Effector memory CD8-positive, alpha-beta T cell (primary cell): Measurements from ENCODE around the gene ARPP21.

ENCODE experiments used
- ATAC-seq: fragments of 150-1000 bp; cut with Tn5 transposase; replicated peaks from 2 replicates; pipeline ENCODE4 v1.10.0; 2021; ENCODE audit warnings: mild to moderate bottlenecking, moderate library complexity
- DNase-seq, 3 experiments: peaks; one replicate each; pipeline ENCODE4 v3.0.0; 2021
- H3K27ac Mint-ChIP-seq, 2 donors: one replicate each; pipeline ENCODE4 v1.8.0; 2022; ENCODE audit warnings: mild to moderate bottlenecking in 2 of 2, mixed read lengths in 2 of 2, moderate library complexity in 2 of 2
- H3K27me3 Mint-ChIP-seq, 2 donors: one replicate each; pipeline ENCODE4 v1.8.0; 2022; ENCODE audit warnings: mixed read lengths in 2 of 2
- H3K36me3 Mint-ChIP-seq: one replicate; pipeline ENCODE4 v1.8.0; 2022; ENCODE audit warnings: mild to moderate bottlenecking, moderate library complexity, mixed read lengths; ENCODE audit not compliant: insufficient read depth
- H3K4me1 Mint-ChIP-seq, 2 donors: one replicate each; pipeline ENCODE4 v1.8.0; 2022; ENCODE audit warnings: low read depth in 2 of 2, mixed read lengths in 2 of 2
- H3K4me3 Mint-ChIP-seq, 2 donors: one replicate each; pipeline ENCODE4 v1.8.0; 2022; ENCODE audit warnings: mild to moderate bottlenecking in 2 of 2, mixed read lengths in 2 of 2, moderate library complexity in 2 of 2
- H3K9me3 Mint-ChIP-seq, 2 donors: one replicate each; pipeline ENCODE4 v1.8.0; 2022; ENCODE audit warnings: mixed read lengths in 2 of 2

Gene ARPP21

DNA sequence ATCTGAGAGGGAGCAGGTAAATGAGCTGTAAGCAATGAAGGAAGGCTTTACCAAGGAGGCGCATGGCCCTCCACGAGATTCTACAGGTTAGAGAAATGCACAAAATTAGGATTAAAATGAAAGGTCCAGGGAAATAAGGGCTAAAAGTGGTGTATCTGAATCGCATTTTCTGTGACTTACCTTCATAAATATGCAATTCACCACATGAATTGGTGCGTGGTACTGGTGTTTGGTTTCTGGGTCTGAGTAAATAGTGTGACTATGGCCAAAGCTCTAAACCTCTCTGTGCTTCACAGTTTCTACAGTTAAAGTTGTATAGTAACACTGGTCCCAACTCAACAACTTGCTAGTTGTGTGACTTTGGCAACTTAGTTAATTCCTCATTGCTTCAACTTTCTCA, 8.1 kb downstream of the ARPP21 start:
- Mint-ChIP-seq H3K4me1 (no peaks in the 10 kb centered on the region), H3K36me3 (no peaks in the 10 kb centered on the region), H3K9me3 (peaks cover 4 to 6% of the 10 kb centered on the region in 2 donors), H3K4me3 (no peak overlapping the region), H3K27me3 (no peaks in the 10 kb centered on the region), H3K27ac (no peak overlapping the region)
- ATAC-seq (no peak), DNase-seq (no peak)

GRCh38 chr3:35648347-35648746, 9.0 kb downstream of the ARPP21 start:
- no peak overlapping the region for H3K4me3 Mint-ChIP-seq
- H3K27ac Mint-ChIP-seq: no peak overlapping the region
- DNase-seq: no peak
- H3K4me1 Mint-ChIP-seq: no peaks in the 10 kb centered on the region
- H3K36me3 Mint-ChIP-seq: no peaks in the 10 kb centered on the region
- ATAC-seq: no peak
- H3K9me3 Mint-ChIP-seq: peaks cover 4 to 6% of the 10 kb centered on the region in 2 donors
- H3K27me3 Mint-ChIP-seq: no peaks in the 10 kb centered on the region

- H3K4me1 Mint-ChIP-seq: no peaks in the 10 kb centered on the region
- ATAC-seq (no peak), DNase-seq (no peak)
- no peak overlapping the region for H3K4me3 Mint-ChIP-seq
- no peaks in the 10 kb centered on the region for H3K27me3 Mint-ChIP-seq
- no peak overlapping the region for H3K27ac Mint-ChIP-seq
- peaks cover 4 to 6% of the 10 kb centered on the region in 2 donors for H3K9me3 Mint-ChIP-seq
- no peaks in the 10 kb centered on the region for H3K36me3 Mint-ChIP-seq
Measured at GRCh38 chr3:35649405-35649804, 10.1 kb downstream of the ARPP21 start.

DNA sequence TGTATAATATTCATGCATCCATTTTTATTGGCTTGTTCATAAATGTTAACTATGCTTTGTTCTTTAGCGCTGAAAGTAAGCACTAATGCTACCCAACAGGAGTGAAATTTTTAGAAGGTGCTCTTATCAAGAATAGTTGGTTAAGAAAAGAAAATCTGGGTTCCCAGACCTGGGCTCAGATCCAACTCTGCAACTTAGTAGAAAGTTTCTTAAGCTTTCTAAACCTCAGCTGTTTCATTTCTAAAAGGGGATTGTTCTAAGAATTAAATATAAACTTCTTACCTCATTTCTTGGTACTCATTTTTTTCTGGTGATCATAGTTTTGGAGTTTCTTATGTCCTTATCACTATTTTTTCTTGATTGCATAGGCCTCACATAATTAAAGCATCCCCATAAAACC, 12.1 kb downstream of the ARPP21 start:
- no peak overlapping the region for H3K27ac Mint-ChIP-seq
- ATAC-seq: no peak
- no peak overlapping the region for H3K4me3 Mint-ChIP-seq
- no peaks in the 10 kb centered on the region for H3K27me3 Mint-ChIP-seq
- DNase-seq: no peak
- no peaks in the 10 kb centered on the region for H3K36me3 Mint-ChIP-seq
- H3K9me3 Mint-ChIP-seq: peaks cover 4 to 6% of the 10 kb centered on the region in 2 donors
- H3K4me1 Mint-ChIP-seq: no peaks in the 10 kb centered on the region

DNA sequence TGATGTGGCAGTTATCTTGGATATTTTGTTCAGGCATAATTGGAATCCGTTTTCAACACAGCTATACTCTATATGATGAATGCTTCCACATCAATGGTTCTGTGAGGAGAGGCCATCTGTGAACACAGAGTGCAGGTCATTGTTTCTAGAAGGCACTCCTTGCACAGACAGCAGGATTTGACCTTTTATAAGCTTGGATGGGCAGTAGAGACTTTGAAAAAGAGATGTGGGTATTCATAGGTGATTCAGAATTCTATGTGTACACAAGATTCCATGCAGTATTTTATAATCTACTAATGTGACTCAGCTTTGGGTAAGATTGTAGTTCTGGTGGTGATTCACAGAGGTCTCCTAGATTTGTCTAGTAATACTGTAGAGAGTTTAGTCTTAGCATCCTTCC, 12.5 kb downstream of the ARPP21 start:
- Mint-ChIP-seq H3K4me3 (no peak overlapping the region), H3K27ac (no peak overlapping the region), H3K36me3 (no peaks in the 10 kb centered on the region), H3K9me3 (peaks cover 4 to 6% of the 10 kb centered on the region in 2 donors), H3K27me3 (no peaks in the 10 kb centered on the region), H3K4me1 (no peaks in the 10 kb centered on the region)
- ATAC-seq (no peak), DNase-seq (no peak)

DNA sequence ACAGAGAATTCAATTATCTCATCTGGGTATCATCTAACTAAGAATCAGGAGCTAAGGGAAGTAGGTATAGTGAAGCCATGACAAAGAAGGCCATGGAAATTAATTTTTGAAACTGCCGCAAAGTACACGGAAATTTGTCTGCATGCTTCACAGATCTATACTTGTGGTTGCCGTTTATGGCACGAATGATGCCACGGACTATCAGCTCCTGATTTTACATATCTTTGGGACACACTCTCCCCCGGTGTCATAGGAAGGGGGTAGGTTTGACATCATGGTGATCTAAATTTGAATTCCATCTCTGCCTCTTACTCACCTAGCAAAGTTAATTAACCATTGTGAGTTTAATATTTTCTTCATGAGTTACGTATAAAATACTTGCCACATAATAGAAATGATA, 14.0 kb downstream of the ARPP21 start:
- Mint-ChIP-seq H3K27me3 (no peaks in the 10 kb centered on the region), H3K36me3 (no peaks in the 10 kb centered on the region), H3K4me1 (no peaks in the 10 kb centered on the region), H3K9me3 (peaks cover 7 to 9% of the 10 kb centered on the region in 2 donors), H3K4me3 (no peak overlapping the region), H3K27ac (no peak overlapping the region)
- DNase-seq (no peak), ATAC-seq (no peak)

GRCh38 chr3:35654476-35654875, 15.2 kb downstream of the ARPP21 start:
- no peaks in the 10 kb centered on the region for H3K4me1 Mint-ChIP-seq
- H3K9me3 Mint-ChIP-seq: peaks cover 8 to 14% of the 10 kb centered on the region in 2 donors
- no peak for ATAC-seq
- no peaks in the 10 kb centered on the region for H3K27me3 Mint-ChIP-seq
- no peak overlapping the region for H3K4me3 Mint-ChIP-seq
- no peaks in the 10 kb centered on the region for H3K36me3 Mint-ChIP-seq
- no peak overlapping the region for H3K27ac Mint-ChIP-seq
- DNase-seq: no peak

DNA sequence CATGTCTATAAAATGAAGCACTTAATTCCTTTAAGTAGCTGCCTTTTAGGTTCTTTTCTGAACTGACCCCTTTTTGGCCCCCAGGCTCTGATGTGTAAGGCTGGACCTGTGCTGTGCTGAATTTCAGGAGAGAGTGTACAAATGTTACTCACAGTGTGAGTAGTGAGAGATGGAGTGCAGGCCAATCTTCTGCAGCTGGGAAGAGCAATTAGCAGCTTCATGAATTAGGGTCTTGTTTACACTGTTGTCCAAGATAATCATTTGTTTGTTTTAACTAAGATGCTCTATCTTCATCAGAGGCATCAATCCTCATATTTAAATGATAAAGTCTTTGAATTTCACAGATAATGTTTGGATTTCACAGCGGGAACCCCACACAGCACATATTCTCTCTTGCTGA, 19.4 kb downstream of the ARPP21 start:
- Mint-ChIP-seq H3K36me3 (no peaks in the 10 kb centered on the region), H3K4me1 (no peaks in the 10 kb centered on the region), H3K27ac (no peak overlapping the region), H3K27me3 (no peaks in the 10 kb centered on the region), H3K4me3 (no peak overlapping the region), H3K9me3 (peaks cover 8 to 19% of the 10 kb centered on the region in 2 donors)
- ATAC-seq: no peak
- DNase-seq: no peak

DNA sequence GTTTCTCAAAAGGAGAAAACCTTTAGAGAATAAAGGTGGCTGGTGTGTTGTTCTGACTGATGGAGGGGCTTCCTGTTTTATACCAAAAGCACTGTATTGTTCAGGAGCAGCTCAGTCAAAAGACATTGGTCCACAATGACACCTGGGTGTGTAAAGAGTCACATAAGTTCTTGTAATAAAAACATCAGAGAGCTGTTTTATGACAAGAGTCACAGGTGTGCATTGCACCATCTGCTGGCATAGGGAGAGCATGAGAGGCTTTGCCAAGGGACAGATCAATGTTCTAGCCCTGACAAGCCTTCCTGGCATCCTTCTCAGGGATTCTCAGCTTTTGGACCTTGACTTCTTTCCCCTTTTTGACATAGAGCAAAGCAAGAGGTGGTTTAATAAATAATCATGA, 20.4 kb downstream of the ARPP21 start:
- peaks cover 8 to 19% of the 10 kb centered on the region in 2 donors for H3K9me3 Mint-ChIP-seq
- H3K36me3 Mint-ChIP-seq: no peaks in the 10 kb centered on the region
- ATAC-seq (no peak), DNase-seq (no peak)
- no peak overlapping the region for H3K4me3 Mint-ChIP-seq
- no peak overlapping the region for H3K27ac Mint-ChIP-seq
- no peaks in the 10 kb centered on the region for H3K27me3 Mint-ChIP-seq
- H3K4me1 Mint-ChIP-seq: no peaks in the 10 kb centered on the region

DNA sequence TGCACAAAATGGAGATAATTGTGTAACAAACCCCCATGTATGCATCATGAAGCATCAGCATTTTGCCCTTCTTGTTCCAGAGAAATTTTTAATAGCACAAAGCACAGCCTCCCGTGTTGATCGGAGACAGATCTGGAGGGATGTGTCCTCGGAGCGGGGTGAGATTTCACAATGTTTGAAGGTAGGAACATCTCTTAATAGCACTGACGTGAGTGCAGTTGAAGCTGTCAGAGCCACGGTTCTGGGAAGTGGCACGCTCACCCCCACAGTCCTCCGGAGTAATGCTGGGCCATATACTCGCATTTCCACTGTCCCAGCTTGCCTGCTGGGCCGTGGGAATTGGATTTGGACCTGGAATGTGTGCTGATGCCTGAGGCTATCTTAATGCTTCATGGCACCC, 24.1 kb downstream of the ARPP21 start:
- Mint-ChIP-seq H3K27ac (no peak overlapping the region), H3K4me1 (no peaks in the 10 kb centered on the region)

GRCh38 chr3:35664460-35664919, 25.2 kb downstream of the ARPP21 start:
- Mint-ChIP-seq H3K36me3 (no peaks in the 10 kb centered on the region), H3K27ac (no peak overlapping the region), H3K4me3 (no peak overlapping the region), H3K27me3 (no peaks in the 10 kb centered on the region), H3K9me3 (peaks cover 4 to 11% of the 10 kb centered on the region in 2 donors), H3K4me1 (no peaks in the 10 kb centered on the region)
- no peak for ATAC-seq
- no peak for DNase-seq

More for the DNA sequence above, 24.1 kb downstream of the ARPP21 start:
- H3K27me3 Mint-ChIP-seq: no peaks in the 10 kb centered on the region
- no peak overlapping the region for H3K4me3 Mint-ChIP-seq
- H3K9me3 Mint-ChIP-seq: peaks cover 5 to 15% of the 10 kb centered on the region in 2 donors
- ATAC-seq (no peak), DNase-seq (no peak)
- no peaks in the 10 kb centered on the region for H3K36me3 Mint-ChIP-seq

DNA sequence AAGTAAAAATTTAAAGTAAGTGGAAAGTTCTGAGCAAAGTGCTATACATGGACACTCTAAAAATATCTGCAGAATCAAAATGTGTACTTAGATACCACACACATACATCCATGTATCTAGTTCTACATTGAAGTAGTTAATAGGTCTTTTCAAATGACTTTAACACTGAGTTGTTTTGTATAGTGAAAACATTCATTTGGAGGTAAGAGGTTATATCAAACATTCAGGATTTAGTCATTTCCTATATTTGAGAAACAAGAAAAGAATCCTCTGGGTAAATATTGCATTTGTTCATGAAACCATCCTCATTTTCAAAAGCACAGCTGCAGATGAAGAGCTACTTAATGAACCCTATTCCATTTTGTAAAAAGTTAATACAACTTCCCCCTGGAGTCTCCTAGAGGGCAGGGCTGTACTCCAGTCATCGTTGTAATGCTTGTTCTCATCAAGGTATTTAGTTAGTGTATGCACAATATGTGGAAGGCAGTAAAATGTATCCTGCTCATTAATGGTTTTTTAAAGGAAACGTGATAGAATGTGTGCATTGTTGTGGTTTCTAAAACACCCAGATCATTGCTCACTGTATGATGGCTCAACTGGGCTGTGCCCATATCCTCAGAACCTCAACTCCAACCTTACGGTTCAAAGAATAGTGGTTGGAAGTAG, 26.2 kb downstream of the ARPP21 start:
- Mint-ChIP-seq H3K9me3 (peaks cover 2 to 11% of the 10 kb centered on the region in 2 donors), H3K36me3 (no peaks in the 10 kb centered on the region), H3K4me3 (no peak overlapping the region), H3K4me1 (no peaks in the 10 kb centered on the region), H3K27ac (no peak overlapping the region), H3K27me3 (no peaks in the 10 kb centered on the region)
- ATAC-seq: no peak
- no peak for DNase-seq

GRCh38 chr3:35666888-35667287, 27.6 kb downstream of the ARPP21 start:
- H3K4me3 Mint-ChIP-seq: no peak overlapping the region
- DNase-seq (no peak), ATAC-seq (no peak)
- H3K27me3 Mint-ChIP-seq: no peaks in the 10 kb centered on the region
- H3K36me3 Mint-ChIP-seq: no peaks in the 10 kb centered on the region
- no peaks in the 10 kb centered on the region for H3K4me1 Mint-ChIP-seq
- peaks cover 2 to 8% of the 10 kb centered on the region in 2 donors for H3K9me3 Mint-ChIP-seq
- H3K27ac Mint-ChIP-seq: no peak overlapping the region

GRCh38 chr3:35670408-35670965, 31.2 kb downstream of the ARPP21 start:
- DNase-seq (no peak), ATAC-seq (no peak)
- Mint-ChIP-seq H3K4me1 (no peaks in the 10 kb centered on the region), H3K27ac (no peak overlapping the region), H3K36me3 (no peaks in the 10 kb centered on the region), H3K27me3 (no peaks in the 10 kb centered on the region), H3K4me3 (no peak overlapping the region), H3K9me3 (peaks cover 2 to 6% of the 10 kb centered on the region in 2 donors)
